Heart left ventricle (tissue), 13 donors: ENCODE data around the gene SOX8.

Experiments used
- POLR2A ChIP-seq, 2 donors: fragments of 450-650 bp; IDR thresholded peaks; one replicate each; pipeline ENCODE4 v1.6.1; 2017; ENCODE audit warnings: antibody characterized with exemption in 2 of 2, mild to moderate bottlenecking in 2 of 2, moderate library complexity in 2 of 2
- TF ChIP-seq, protein P1 (sequence below), 12 donors: fragments of 200-600 bp; sonication (generic) in 4 of 12; IDR thresholded peaks; one replicate each; pipeline versions ENCODE4 v1.5.0 to v1.8.0; 2018 to 2022; ENCODE audit warnings: antibody characterized with exemption in 12 of 12, mild to moderate bottlenecking in 5 of 12
- donor health status: ischemic (EF 13 %, LVEDD 7.1; RV severe dilation, severe dysfunction).
- donor health status: DM: no; HTN: yes; CAD: no.
- donor health status: DM: no; HTN: no; CAD: no.
- donor health status: ischemic (EF 25% LVEDD 6.9; RV normal size, moderate dysfunction).
- donor health status: ischemic (EF 25% LVEDD 5.7; RV mildly dilated, moderate dysfunction).
- donor health status: ischemic (EF 35%, LVEDD 5.7; RV mildly dilated, moderate dysfunction).
- donor health status: nonischemic (EF 11% LVEDD 7.7; RV severe dilation, severe dysfunction).
- donor health status: DM: yes; HTN: yes; CAD: no.
- donor health status: PGD.
- donor health status: ischemic (EF 29% LVEDD 5.4; RV normal size, mild dysfunction).
- donor health status: nonischemic (EF 23%, LVEDD 6.1; RV moderate dilation, normal function).

GRCh38 chr16:964356-965035, 17.1 kb upstream of the SOX8 start:
- TF ChIP-seq POLR2A (IDR thresholded peaks at IDR 0.05), result no peak
- TF ChIP-seq, protein P1, sequence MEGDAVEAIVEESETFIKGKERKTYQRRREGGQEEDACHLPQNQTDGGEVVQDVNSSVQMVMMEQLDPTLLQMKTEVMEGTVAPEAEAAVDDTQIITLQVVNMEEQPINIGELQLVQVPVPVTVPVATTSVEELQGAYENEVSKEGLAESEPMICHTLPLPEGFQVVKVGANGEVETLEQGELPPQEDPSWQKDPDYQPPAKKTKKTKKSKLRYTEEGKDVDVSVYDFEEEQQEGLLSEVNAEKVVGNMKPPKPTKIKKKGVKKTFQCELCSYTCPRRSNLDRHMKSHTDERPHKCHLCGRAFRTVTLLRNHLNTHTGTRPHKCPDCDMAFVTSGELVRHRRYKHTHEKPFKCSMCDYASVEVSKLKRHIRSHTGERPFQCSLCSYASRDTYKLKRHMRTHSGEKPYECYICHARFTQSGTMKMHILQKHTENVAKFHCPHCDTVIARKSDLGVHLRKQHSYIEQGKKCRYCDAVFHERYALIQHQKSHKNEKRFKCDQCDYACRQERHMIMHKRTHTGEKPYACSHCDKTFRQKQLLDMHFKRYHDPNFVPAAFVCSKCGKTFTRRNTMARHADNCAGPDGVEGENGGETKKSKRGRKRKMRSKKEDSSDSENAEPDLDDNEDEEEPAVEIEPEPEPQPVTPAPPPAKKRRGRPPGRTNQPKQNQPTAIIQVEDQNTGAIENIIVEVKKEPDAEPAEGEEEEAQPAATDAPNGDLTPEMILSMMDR (IDR thresholded peaks at IDR 0.05), result no peak
